ENCODE data around the gene PRMT6.
"Not testable (repeated sequence)": the region's sequence is repeated elsewhere in the genome, so short reads cannot be mapped to it uniquely, and the experiment has no call there.

- TF ChIP-seq CTCF, POLR2A (IDR thresholded peaks at IDR 0.05): not testable (repeated sequence)
These were observed 502 bp upstream of the PRMT6 start for GRCh38 chr1:107055919-107056425.
